ENCODE measurements around the gene ARHGEF11. TPM values are rescaled to one million over a fixed set of nuclear protein-coding genes. Genes with fewer than 3 reads are reported as not detected.

ARHGEF11 gene
- total and polyA plus RNA-seq, 9 of the 15 experiments (the other 6 are each of a cell fraction or from before 2014, with no cell fraction given) = 0.14 to 15.5 (median 9.0) TPM

GRCh38 chr1:156914440-156914856 is 131.1 kb downstream of the ARHGEF11 start (continued):
- TF ChIP-seq ZNF41 (CRISPR knock-in tag; conservative IDR thresholded peaks at IDR 0.05) (no peak), FOSL1 (tag; conservative IDR thresholded peaks at IDR 0.05) (peak; percentile 98), SAP30 (IDR thresholded peaks at IDR 0.05; ENCODE audit: borderline replicate concordance, insufficient read depth, low read depth, low read length, poor library complexity, severe bottlenecking) (no peak), PTRF (tag; IDR thresholded peaks at IDR 0.05) (no peak), PCBP1 (IDR thresholded peaks at IDR 0.05; ENCODE audit: low read depth, low read length, poor library complexity, severe bottlenecking) (no peak), OTX1 (CRISPR knock-in tag; IDR thresholded peaks at IDR 0.05) (no peak), TAL1 (IDR thresholded peaks at IDR 0.05) (peak; percentile 35; the same call in 1 of the 2 replicates), MAZ (CRISPR knock-in tag; conservative IDR thresholded peaks at IDR 0.05 in 1 of 2, IDR thresholded peaks at IDR 0.05 in 1 of 2) (peak; percentile 80 to 96; a peak in 3 of 4 replicates), PYGO2 (tag; IDR thresholded peaks at IDR 0.05) (no peak), TSC22D4 (tag; IDR thresholded peaks at IDR 0.05) (no peak), ZNF436 (CRISPR knock-in tag; IDR thresholded peaks at IDR 0.05) (no peak), MYNN (IDR thresholded peaks at IDR 0.05) (peak; percentile 77), MYNN (CRISPR knock-in tag; IDR thresholded peaks at IDR 0.05) (no peak), CHD1 (IDR thresholded peaks at IDR 0.05; ENCODE audit: low read length) (no peak), SRF (CRISPR knock-in tag; IDR thresholded peaks at IDR 0.05) (no peak), ZBTB11 (CRISPR knock-in tag; IDR thresholded peaks at IDR 0.05) (no peak), HLTF (IDR thresholded peaks at IDR 0.05) (no peak), FOXJ3 (CRISPR knock-in tag; IDR thresholded peaks at IDR 0.05) (no peak), ZNF354B (CRISPR knock-in tag; IDR thresholded peaks at IDR 0.05) (no peak), SNRNP70 (optimal IDR thresholded peaks at IDR 0.05; ENCODE audit: low read depth, low read length) (no peak), PHTF2 (CRISPR knock-in tag; IDR thresholded peaks at IDR 0.05) (no peak), ZNF280A (IDR thresholded peaks at IDR 0.05; ENCODE audit: low read depth, partially characterized antibody) (no peak), HNRNPLL (IDR thresholded peaks at IDR 0.05; ENCODE audit: low read depth, low read length, poor library complexity, severe bottlenecking) (no peak), HSF4 (CRISPR knock-in tag; IDR thresholded peaks at IDR 0.05; ENCODE audit: borderline replicate concordance) (no peak), ZBTB1 (CRISPR knock-in tag; IDR thresholded peaks at IDR 0.05; ENCODE audit: borderline replicate concordance, low read depth) (no peak)

All from K562 (cell line).